Adipose tissue (tissue), 3 donors: ENCODE data around the gene NRROS. TPM values are rescaled to one million over a fixed set of nuclear protein-coding genes. Genes with fewer than 3 reads are reported as not detected.

ENCODE experiments used
- H3K27ac ChIP-seq: one replicate; pipeline ENCODE4 v1.5.1; 2013; ENCODE audit warnings: low read depth, low read length
- WGBS, 3 donors: extraction: QIAGEN DNeasy Blood & Tissue Kit; methylation state at CpG; one replicate each; pipeline ENCODE4 v1.1.7; 2013; 5-methylcytosine and 5-hydroxymethylcytosine counted together
- polyA plus RNA-seq, 3 donors: library from polyadenylated mRNA; stranded (reverse); fragments of 200-250 nt; gene quantifications; one replicate each; pipeline ENCODE4 v1.2.3, GENCODE V29; 2013
- donor health status: healthy with polysubstance abuse.
- donor health status: Bipolar disorder and iron deficiency.
- donor health status: healthy.

The NRROS gene
- polyA plus RNA-seq, 3 donors: 1.1 to 5.1 (median 3.4) TPM

- H3K27ac ChIP-seq: no peak overlapping the region
- WGBS, 3 donors: 58 to 65% (median 62%) methylated on average over 13 to 15 of the region's 15 CpGs
Observed at GRCh38 chr3:196662711-196663571, 23.4 kb downstream of the NRROS start.

- H3K27ac ChIP-seq: no peak overlapping the region
- WGBS, 3 donors: 44 to 65% (median 55%) methylated on average over 23 of the region's 23 CpGs
Observed at GRCh38 chr3:196666001-196666867, 26.7 kb downstream of the NRROS start.

DNA sequence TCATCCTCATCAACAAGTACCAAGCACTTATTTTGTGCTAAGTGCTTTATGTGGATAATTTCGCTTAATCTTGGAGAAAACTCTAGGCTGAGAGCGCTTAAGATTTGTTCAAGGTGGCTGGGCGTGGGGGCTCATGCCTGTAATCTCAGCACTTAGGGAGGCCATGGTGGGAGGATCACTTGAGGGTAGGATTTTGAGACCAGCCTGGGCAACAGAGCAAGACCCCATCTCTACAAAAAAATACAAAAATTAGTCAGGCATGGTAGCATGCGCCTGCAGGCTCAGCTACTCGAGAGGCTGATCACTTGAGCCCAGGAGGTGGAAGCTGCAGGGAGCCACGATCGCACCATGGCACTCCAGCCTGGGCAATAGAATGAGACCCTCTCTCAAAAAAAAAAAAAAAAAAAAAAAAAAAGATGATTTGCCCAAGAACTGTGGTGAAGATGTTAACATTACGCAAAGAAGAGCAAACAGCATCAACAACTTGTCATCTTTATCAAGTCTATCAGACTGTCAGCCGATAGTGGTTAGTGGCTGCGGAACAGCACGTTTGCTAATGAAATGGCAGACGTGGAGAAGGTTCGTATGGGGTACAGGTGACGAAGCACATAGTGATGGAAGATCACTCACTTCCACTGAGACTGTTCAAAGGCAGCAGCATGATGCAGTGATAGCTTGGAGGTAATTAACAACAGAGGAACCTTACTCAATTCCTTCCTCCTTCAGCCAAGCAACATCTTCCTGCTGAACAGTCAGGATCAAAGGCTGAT lies 27.7 kb downstream of the NRROS start:
- no peak overlapping the region for H3K27ac ChIP-seq
- WGBS, 3 donors: 81 to 87% (median 86%) methylated on average over 14 of the region's 14 CpGs

GRCh38 chr3:196670339-196670738 lies 30.8 kb downstream of the NRROS start:
- WGBS, 3 donors: 17 to 38% (median 19%) methylated on average over 6 of the region's 6 CpGs
- H3K27ac ChIP-seq: no peak overlapping the region

DNA sequence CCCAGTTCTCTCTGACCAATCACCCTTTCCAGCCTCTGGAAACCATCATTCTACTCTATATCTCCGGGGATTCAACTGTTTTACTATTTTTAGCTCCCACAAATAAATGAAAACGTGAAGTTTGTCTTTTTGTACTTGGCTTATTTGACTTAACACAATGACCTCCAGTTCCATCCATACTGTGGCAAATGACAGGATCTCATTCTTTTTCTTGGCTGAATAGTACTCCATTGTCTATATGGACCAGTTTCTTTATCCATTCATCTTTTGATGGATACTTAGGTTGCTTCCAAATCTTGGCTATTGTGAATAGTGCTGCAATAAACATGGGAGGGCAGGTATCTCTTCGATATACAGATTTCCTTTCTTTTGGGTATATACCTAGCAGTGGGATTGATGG lies 34.1 kb downstream of the NRROS start:
- WGBS, 3 donors: 72 to 89% (median 84%) methylated on average over 3 of the region's 3 CpGs
- H3K27ac ChIP-seq: no peak overlapping the region

- H3K27ac ChIP-seq: no peak overlapping the region
Observed at GRCh38 chr3:196677353-196677752, 37.9 kb downstream of the NRROS start.

DNA sequence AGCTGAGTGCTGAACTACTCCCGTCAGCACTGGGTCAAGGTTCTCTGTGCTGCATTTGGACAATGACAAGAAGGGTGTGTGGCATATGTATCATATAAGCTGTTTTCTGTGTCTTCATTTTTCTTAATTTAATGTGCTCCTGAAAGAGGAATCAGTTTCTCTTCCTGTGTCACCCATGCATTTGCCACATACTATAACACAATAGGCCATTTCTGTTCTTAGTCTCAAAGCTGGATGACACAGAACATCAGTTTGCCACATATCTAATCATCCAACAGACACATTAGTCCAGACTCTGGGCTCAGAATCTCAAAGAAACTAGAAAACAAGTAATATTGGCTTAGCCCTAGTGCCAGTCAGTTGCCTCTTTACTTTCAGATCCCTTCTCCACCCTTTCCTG lies 38.4 kb downstream of the NRROS start:
- WGBS, 3 donors: 46 to 54% (median 53%) methylated on average over 1 of the region's 1 CpG
- no peak overlapping the region for H3K27ac ChIP-seq

More at GRCh38 chr3:196677353-196677752, 37.9 kb downstream of the NRROS start:
- 30 to 42% (median 39%) methylated on average over 1 of the region's 1 CpG for WGBS, 3 donors

DNA sequence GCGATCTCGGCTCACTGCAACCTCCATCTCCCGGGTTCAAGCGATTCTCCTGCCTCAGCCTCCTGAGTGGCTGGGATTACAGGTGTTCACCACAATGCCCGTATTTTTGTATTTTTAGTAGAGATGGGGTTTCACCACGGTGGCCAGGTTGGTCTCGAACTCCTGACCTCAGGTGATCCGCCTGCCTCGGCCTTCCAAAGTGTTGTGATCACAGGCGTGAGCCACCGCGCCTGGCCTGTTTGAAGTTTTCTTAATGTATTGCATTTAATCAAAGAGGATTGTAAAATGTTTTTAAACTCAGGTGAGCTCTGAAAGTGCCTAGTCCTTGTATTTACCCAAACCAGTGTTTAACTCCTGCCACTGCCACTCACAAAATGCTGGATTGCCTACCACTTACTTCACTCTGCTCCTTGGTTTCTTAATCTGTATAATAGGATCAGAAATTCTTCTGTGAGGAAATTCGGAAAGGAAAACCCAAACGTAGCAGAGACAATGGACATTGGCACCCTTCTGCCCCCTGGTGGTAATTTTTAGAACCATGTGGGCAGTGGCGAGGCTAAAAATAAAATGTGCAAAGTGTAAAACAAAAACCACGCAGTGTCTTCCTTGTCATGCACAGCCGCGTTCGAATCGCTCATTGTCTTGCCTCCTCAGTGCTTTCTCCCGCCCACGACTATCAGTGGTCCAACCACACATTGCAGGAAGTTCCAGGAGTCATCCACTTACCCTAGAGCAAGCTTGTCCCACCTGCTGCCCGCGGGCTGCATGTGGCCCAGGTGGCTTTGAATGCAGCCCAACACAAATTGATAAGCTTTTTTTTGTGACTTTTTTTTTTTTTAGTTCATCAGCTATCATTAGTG lies 45.3 kb downstream of the NRROS start:
- WGBS, 3 donors: 30 to 39% (median 37%) methylated on average over 24 of the region's 24 CpGs
- H3K27ac ChIP-seq: no peak overlapping the region

DNA sequence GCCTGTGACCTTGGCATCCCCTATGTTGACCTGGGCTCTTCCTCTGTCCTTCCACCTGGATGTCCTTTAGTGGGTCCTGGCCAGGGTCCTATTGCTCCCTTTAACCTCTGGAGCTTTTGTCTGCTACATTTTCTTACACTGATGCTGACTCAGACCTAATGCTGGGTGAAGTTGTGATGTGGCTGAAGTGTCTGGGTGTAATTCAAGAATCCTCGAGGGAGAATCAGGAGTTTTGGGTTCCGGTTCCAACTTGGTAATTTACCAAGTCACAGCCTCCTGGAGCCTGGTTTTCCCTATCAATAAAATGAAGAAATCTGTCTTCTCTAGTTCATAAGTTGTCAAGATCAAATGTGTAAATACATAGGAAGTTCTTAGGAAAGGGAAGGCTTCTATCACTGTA lies 46.9 kb downstream of the NRROS start:
- no peak overlapping the region for H3K27ac ChIP-seq
- 67 to 77% (median 72%) methylated on average over 2 of the region's 2 CpGs for WGBS, 3 donors

DNA sequence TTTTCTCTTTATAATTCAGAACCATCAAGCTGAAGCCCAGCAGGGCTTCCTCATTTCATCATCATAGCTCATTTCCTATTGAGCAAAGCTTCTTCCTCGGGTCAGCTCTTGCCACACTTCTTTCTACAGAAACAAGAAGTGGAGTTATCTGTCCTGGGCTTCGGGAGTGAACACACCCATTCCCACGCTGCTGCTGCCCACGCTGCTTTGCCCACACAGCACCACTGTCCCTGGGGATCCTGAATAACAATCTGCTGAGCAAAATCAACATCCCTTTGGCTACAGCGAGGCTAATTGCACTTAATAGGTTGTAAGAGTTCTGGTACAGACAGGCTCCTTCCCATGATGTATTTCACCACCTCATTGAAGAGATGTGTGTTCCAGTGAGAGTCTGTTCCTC lies 48.9 kb downstream of the NRROS start:
- WGBS, 3 donors: 12 to 36% (median 14%) methylated on average over 5 of the region's 5 CpGs
- H3K27ac ChIP-seq: peak overlapping the region; percentile 26

DNA sequence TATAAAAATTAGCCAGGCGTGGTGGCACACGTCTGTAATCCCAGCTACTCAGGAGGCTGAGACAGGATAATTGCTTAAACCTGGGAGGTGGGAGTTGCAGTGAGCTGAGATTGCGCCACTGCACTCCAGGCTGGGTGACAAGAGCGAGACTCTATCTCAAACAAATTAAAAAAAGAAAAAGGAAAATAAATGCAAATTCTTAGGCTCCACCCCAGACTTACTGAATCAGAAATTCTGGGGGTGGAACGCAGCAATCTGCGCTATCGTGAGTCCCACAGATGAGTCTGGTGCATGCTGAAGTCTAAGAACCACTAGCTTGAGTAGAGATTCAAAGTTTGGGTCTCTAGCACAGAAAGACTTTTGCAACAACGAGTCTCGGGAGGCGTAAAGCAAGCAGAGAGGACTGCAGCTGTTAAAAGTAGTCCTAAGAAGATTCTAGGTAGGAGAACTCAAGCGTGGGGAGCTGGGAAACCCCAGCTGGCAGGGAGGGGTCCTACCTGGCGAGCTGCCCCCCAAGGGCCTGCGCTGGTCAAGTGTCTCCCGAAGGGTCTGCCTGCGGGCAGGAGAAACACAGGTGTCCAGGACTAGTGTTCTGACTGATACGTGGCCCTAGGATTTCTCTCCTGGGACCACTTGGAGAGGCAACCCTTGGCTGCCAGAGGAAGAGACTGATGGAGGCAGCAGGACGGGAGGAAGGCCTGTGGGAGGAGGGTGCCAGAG lies 50.6 kb downstream of the NRROS start:
- WGBS, 3 donors: 69 to 84% (median 75%) methylated on average over 17 of the region's 17 CpGs
- H3K27ac ChIP-seq: no peak overlapping the region

DNA sequence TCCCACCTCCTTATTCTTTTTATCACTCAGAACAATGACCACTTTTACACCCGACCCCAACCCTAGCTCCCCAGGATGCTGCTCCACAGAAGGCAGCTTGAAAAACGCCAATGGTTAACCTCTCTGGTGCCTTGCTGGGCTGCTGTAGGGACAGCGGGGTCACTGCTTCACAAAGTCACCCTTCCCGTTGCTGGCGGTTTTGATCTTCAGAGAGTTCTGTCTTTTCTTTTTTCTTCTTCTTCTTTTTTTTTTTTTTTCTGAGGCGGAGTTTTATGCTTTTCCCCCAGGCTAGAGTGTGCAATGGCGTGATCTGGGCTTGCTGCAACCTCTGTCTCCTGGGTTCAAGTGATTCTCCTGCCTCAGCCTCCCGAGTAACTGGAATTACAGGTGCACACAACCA lies 51.9 kb downstream of the NRROS start:
- 61 to 64% (median 63%) methylated on average over 8 of the region's 8 CpGs for WGBS, 3 donors
- no peak overlapping the region for H3K27ac ChIP-seq

DNA sequence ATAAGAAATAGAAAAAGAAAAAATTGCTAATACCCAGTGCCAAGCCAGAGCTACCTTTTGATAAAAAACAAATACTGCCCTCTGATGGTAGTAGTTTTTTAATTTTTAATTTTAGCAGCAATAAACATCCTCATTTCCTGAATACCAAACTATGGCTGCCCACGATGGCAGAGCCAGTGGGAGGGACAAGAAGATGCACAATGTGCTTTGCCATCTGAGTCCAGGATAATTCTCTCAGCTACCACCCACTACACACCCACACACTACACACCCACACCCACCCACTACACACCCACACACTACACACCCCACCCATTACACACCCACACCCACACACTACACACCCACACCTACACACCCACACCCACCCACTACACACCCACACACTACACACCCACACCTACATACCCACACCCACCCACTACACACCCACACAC lies 54.7 kb downstream of the NRROS start:
- WGBS, 3 donors: 0 to 13% (median 6%) methylated on average over 1 of the region's 1 CpG
- no peak overlapping the region for H3K27ac ChIP-seq

DNA sequence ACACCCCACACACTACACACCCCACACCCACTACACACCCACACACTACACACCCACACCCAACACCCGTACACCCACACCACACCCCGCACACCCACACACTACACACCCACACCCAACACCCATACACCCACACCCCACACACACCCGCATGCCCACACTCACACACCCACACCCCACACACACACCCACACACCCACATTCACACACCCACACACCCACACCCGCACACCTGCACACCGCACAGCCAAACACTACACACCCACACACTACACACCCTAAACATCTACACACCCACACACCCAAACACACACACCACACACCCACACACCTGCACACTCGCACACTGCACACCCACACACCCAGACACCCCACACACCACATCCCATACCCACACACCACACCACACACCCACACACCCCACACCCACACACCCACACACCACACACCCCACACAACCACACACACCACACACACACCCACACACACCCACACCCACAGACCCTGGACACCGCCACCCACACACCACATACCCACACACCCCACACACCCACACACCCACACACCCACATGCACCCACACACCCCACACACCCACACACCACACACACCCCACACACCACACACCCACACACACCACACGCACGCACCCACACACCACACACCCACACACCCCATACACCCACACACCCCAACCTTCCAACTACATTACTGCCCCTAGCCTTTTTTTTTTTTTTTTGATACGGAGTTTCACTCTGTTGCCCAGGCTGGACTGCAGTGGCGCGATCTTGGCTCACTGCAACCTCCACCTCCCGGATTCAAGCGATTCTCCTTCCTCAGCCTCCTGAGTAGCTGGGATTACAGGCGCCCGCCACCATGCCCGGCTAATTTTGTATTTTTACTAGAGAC lies 55.7 kb downstream of the NRROS start:
- 91 to 94% (median 93%) methylated on average over 17 of the region's 17 CpGs for WGBS, 3 donors
- no peak overlapping the region for H3K27ac ChIP-seq

DNA sequence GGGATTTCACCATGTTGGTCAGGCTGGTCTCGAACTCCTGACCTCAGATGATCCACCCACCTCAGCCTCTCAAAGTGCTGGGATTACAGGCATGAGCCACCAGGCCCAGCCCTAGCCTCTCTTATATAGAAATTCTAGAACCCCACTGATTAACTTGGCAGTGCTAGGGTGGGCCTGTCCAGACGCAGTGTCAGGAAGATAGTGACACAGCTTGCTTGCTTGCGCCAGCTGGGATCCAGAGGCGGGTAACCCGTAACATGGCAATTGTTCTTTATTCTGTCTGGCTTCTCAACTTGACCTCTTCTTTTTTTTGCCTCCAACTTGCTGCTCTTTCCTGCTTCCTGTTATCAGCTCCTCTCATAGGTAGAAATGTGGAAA lies 56.3 kb downstream of the NRROS start:
- WGBS, 3 donors: 83 to 93% (median 86%) methylated on average over 5 of the region's 5 CpGs
- no peak overlapping the region for H3K27ac ChIP-seq

GRCh38 chr3:196697270-196697669 lies 57.8 kb downstream of the NRROS start:
- WGBS, 3 donors: 57 to 87% (median 83%) methylated on average over 5 of the region's 5 CpGs
- H3K27ac ChIP-seq: no peak overlapping the region
